BLaER1 treated with 17β-estradiol and CSF1 and Interleukin-3, amounts not matched to agents 10 nM and 100 nM (cell line): ENCODE data around the gene KCNJ5.

Experiments
- H3K27ac ChIP-seq, 11 experiments: shearing (Covaris generic); formaldehyde crosslinking; 2 replicates each; pipeline ENCODE4 v1.8.1; 2022
- H3K27me3 ChIP-seq, 11 experiments: shearing (Covaris generic); formaldehyde crosslinking; 2 replicates each; pipeline ENCODE4 v1.8.1; 2022
- H3K36me3 ChIP-seq, 11 experiments: shearing (Covaris generic); formaldehyde crosslinking; 2 replicates each; pipeline ENCODE4 v1.8.1; 2022
- H3K4me1 ChIP-seq, 10 experiments: shearing (Covaris generic); formaldehyde crosslinking; 2 replicates each; pipeline ENCODE4 v1.8.1; 2022
- H3K4me2 ChIP-seq, 11 experiments: shearing (Covaris generic); formaldehyde crosslinking; 2 replicates each; pipeline ENCODE4 v1.8.1; 2022
- H3K4me3 ChIP-seq, 10 experiments: shearing (Covaris generic); formaldehyde crosslinking; 2 replicates each; pipeline ENCODE4 v1.8.1; 2022
- H3K9ac ChIP-seq, 11 experiments: shearing (Covaris generic); formaldehyde crosslinking; 2 replicates each; pipeline ENCODE4 v1.8.1; 2022
- H3K9me3 ChIP-seq, 11 experiments: shearing (Covaris generic); formaldehyde crosslinking; replicated peaks in 1 of 11; 2 replicates each; pipeline ENCODE4 v1.8.1; 2022
- H4K20me1 ChIP-seq, 11 experiments: shearing (Covaris generic); formaldehyde crosslinking; 2 replicates each; pipeline ENCODE4 v1.8.1; 2022
- Cebpa-rat ChIP-seq, 11 experiments: shearing (Covaris generic); IDR thresholded peaks; 2 replicates each; pipeline ENCODE4 v1.8.1; 2022

Gene KCNJ5

GRCh38 chr11:128867277-128867676, 23.9 kb upstream of the KCNJ5 start, which contains the start of gene KCNJ1:
Gene KCNJ1, minus strand, starts transcription at chr11:128867296. Its CDS starts 27,053 bp downstream, at chr11:128840243.
- Histone ChIP-seq H3K27ac (no peak within 1 kb of the TSS), H3K36me3 (no peaks in the 10 kb centered on the region), H3K27me3 (no peaks in the 10 kb centered on the region), H3K4me3 (no peak within 1 kb of the TSS), H3K9ac (no peak within 1 kb of the TSS), H4K20me1 (no peaks in the 10 kb centered on the region), H3K9me3 (no peaks in the 10 kb centered on the region), H3K4me1 (peaks cover 0 to 12% (median 8%) of the 10 kb centered on the region in 10 experiments; a peak in 14 of 20 replicates), H3K4me2 (no peak within 1 kb of the TSS)
- no peak for TF ChIP-seq Cebpa-rat (IDR thresholded peaks at IDR 0.05)

DNA sequence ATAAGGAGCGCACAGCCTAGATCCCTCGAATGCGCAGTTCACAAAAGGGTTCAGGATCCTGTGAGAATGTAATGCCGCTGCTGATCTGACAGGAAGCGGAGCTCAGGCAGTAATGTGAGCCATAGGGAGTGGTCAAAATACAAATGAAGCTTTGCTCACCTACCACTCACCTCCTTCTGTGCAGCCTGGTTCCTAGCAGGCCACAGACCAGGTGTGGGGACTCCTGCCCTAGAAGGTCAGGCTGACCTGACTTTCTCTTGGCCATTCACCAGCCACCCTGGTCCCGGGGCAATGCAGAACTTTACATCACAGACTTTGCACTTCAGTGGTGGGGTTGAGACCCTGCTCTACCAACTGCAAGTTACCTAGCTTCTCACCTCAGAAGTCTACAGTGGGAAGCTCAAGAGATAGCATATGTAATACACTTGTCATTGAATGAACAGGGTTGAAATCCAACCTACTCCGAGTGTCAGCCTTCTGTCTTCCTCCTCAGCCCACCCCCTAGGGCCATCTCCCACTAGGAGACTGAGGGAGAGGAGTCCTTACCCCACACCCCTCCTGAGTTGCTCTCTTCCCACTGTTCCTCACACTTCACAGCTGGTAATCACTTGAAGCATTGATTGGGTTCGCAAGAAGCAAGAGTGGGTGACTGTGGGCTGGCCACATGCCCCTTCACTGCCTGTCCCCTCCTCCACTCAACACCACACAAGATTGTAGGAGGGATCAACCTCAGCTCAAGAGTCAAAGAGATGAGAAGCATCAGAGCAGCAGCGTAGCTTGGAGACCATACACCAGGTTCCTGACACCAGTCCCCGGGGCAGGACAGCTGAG, 22.1 kb upstream of the KCNJ5 start:
- Histone ChIP-seq H3K27ac (no peak overlapping the region), H3K4me1 (peaks cover 0 to 12% (median under 1%) of the 10 kb centered on the region in 10 experiments; a peak in 8 of 20 replicates), H3K4me3 (no peak overlapping the region), H3K4me2 (no peak overlapping the region), H3K36me3 (no peaks in the 10 kb centered on the region), H3K9ac (no peak overlapping the region), H3K27me3 (no peaks in the 10 kb centered on the region), H3K9me3 (no peaks in the 10 kb centered on the region), H4K20me1 (no peaks in the 10 kb centered on the region)
- no peak for TF ChIP-seq Cebpa-rat (IDR thresholded peaks at IDR 0.05)

DNA sequence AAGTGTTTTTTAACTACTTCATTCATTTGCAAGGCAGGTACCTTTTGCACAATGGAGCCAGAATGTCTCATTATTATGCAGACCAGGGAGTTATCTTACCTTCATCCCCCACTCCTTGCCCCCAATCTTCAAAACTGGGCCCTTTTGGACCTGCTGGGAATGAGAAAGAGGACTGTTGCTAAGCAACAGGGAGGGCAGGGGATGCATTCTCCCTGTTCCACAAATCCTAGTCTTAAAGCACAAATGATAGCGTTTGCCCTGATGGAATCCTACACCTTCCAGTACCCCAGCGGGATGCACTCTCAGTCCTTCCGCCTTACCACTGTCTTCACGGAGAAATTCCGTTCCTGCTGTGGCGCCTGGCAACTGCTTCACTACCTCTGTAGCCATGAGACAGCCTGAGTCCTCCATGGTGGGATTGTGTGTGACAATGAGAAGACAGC, 20.0 kb upstream of the KCNJ5 start:
- peaks cover 0 to 22% (median 8%) of the 10 kb centered on the region in 10 experiments; a peak in 14 of 20 replicates for H3K4me1 ChIP-seq
- H3K36me3 ChIP-seq: no peaks in the 10 kb centered on the region
- no peak overlapping the region for H3K27ac ChIP-seq
- no peaks in the 10 kb centered on the region for H4K20me1 ChIP-seq
- H3K4me3 ChIP-seq: no peak overlapping the region
- H3K9me3 ChIP-seq: no peaks in the 10 kb centered on the region
- no peak overlapping the region for H3K9ac ChIP-seq
- H3K4me2 ChIP-seq: no peak overlapping the region
- no peak for TF ChIP-seq Cebpa-rat (IDR thresholded peaks at IDR 0.05)
- H3K27me3 ChIP-seq: no peaks in the 10 kb centered on the region

DNA sequence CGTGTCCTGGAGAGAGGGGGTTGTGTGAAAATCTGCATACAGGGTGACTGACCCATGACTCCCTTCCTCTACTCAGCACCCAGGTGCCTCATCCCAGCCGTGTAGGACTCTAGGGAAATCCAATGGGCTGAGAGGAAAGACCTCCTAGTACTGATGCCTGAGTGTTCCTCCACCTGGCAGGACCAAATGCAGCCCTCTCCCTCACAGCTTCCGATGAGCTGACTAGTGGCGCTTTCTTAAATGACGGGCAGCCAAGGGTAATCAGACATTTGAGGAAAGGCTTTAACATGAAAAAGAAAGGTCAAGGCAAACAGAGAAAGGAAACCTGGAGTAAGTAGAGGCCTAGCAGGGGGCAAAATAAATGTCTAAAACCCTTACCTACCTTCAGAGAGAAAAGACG, 19.1 kb upstream of the KCNJ5 start:
- TF ChIP-seq Cebpa-rat (IDR thresholded peaks at IDR 0.05): no peak
- no peak overlapping the region for H3K4me3 ChIP-seq
- H4K20me1 ChIP-seq: no peaks in the 10 kb centered on the region
- H3K27ac ChIP-seq: no peak overlapping the region
- no peak overlapping the region for H3K4me2 ChIP-seq
- H3K4me1 ChIP-seq: peaks cover 0 to 22% (median 8%) of the 10 kb centered on the region in 10 experiments; a peak in 14 of 20 replicates
- no peak overlapping the region for H3K9ac ChIP-seq
- H3K36me3 ChIP-seq: no peaks in the 10 kb centered on the region
- H3K27me3 ChIP-seq: no peaks in the 10 kb centered on the region
- H3K9me3 ChIP-seq: no peaks in the 10 kb centered on the region

- H3K4me3 ChIP-seq: no peak overlapping the region
- TF ChIP-seq Cebpa-rat (IDR thresholded peaks at IDR 0.05): no peak
- H3K9ac ChIP-seq: no peak overlapping the region
- H3K4me1 ChIP-seq: peaks cover 0 to 22% (median 8%) of the 10 kb centered on the region in 10 experiments; a peak in 14 of 20 replicates
- H3K4me2 ChIP-seq: peak overlapping the region in 3 of 11 experiments; percentile 12 to 29 (median 12); a peak in 2 of 22 replicates
- no peaks in the 10 kb centered on the region for H4K20me1 ChIP-seq
- no peaks in the 10 kb centered on the region for H3K36me3 ChIP-seq
- no peaks in the 10 kb centered on the region for H3K9me3 ChIP-seq
- no peak overlapping the region for H3K27ac ChIP-seq
- H3K27me3 ChIP-seq: no peaks in the 10 kb centered on the region
Observed at GRCh38 chr11:128872594-128872993, 18.6 kb upstream of the KCNJ5 start.

GRCh38 chr11:128874427-128874826, 16.7 kb upstream of the KCNJ5 start:
- H3K4me1 ChIP-seq: peaks cover 0 to 25% (median 10%) of the 10 kb centered on the region in 10 experiments; a peak in 14 of 20 replicates
- H3K36me3 ChIP-seq: no peaks in the 10 kb centered on the region
- H3K4me2 ChIP-seq: peak overlapping the region in 7 of 11 experiments; percentile 6 to 50 (median 31); a peak in 11 of 22 replicates
- no peaks in the 10 kb centered on the region for H4K20me1 ChIP-seq
- no peaks in the 10 kb centered on the region for H3K27me3 ChIP-seq
- no peak overlapping the region for H3K4me3 ChIP-seq
- no peak overlapping the region for H3K9ac ChIP-seq
- no peaks in the 10 kb centered on the region for H3K9me3 ChIP-seq
- H3K27ac ChIP-seq: no peak overlapping the region
- TF ChIP-seq Cebpa-rat (IDR thresholded peaks at IDR 0.05): no peak

GRCh38 chr11:128876133-128876650, 15.0 kb upstream of the KCNJ5 start:
- H3K27ac ChIP-seq: no peak overlapping the region
- no peaks in the 10 kb centered on the region for H3K36me3 ChIP-seq
- H3K9ac ChIP-seq: no peak overlapping the region
- peaks cover 0 to 30% (median 17%) of the 10 kb centered on the region in 10 experiments; a peak in 14 of 20 replicates for H3K4me1 ChIP-seq
- H3K27me3 ChIP-seq: no peaks in the 10 kb centered on the region
- H3K9me3 ChIP-seq: no peaks in the 10 kb centered on the region
- no peak for TF ChIP-seq Cebpa-rat (IDR thresholded peaks at IDR 0.05)
- H3K4me2 ChIP-seq: no peak overlapping the region
- no peaks in the 10 kb centered on the region for H4K20me1 ChIP-seq
- no peak overlapping the region for H3K4me3 ChIP-seq

DNA sequence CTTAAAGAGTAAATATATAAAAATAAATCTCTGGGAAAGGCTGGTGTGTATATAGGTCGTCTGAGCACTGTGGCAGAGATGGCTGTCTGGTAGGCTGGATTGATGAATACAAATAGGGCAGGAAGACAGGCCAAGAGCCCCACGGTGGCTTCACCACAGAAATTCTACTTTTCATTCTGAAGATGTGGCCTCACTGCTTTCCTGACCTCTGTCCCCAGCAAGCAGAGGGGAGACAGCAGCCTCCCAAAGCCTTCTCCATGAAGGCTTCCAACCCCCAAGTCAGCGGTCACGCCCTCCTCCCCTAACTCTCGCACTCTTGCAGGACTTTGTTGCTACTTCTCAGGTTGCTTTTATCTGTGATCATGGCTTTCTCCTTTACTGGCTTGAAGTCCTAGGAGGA, 13.4 kb upstream of the KCNJ5 start:
- no peak overlapping the region for H3K27ac ChIP-seq
- H3K4me3 ChIP-seq: no peak overlapping the region
- H3K9ac ChIP-seq: no peak overlapping the region
- TF ChIP-seq Cebpa-rat (IDR thresholded peaks at IDR 0.05): no peak
- H3K27me3 ChIP-seq: no peaks in the 10 kb centered on the region
- H3K4me1 ChIP-seq: peaks cover 0 to 28% (median 17%) of the 10 kb centered on the region in 10 experiments; a peak in 14 of 20 replicates
- no peaks in the 10 kb centered on the region for H4K20me1 ChIP-seq
- no peaks in the 10 kb centered on the region for H3K9me3 ChIP-seq
- no peak overlapping the region for H3K4me2 ChIP-seq
- H3K36me3 ChIP-seq: no peaks in the 10 kb centered on the region

- Histone ChIP-seq H3K9ac (no peak overlapping the region), H4K20me1 (no peaks in the 10 kb centered on the region), H3K4me1 (peaks cover 0 to 21% (median 17%) of the 10 kb centered on the region in 10 experiments; a peak in 14 of 20 replicates), H3K36me3 (no peaks in the 10 kb centered on the region), H3K27me3 (no peaks in the 10 kb centered on the region), H3K27ac (no peak overlapping the region), H3K4me2 (no peak overlapping the region), H3K4me3 (no peak overlapping the region), H3K9me3 (no peaks in the 10 kb centered on the region)
- no peak for TF ChIP-seq Cebpa-rat (IDR thresholded peaks at IDR 0.05)
Observed at GRCh38 chr11:128878455-128878854, 12.7 kb upstream of the KCNJ5 start.
